PFSK-1 (cell line): ENCODE results near the gene PDCD5.

Experiments
- FOXP2 ChIP-seq: optimal IDR thresholded peaks from 2 replicates; pipeline ENCODE3; 2011; ENCODE audit warnings: borderline replicate concordance, control low read depth, inconsistent platforms; ENCODE audit not compliant: insufficient read depth; ENCODE audit errors: extremely low read length, extremely low read depth
- POLR2AphosphoS5 ChIP-seq: IDR thresholded peaks from 2 replicates; pipeline ENCODE4 v1.6.1; 2012; ENCODE audit warnings: low read depth, mild to moderate bottlenecking, control low read depth, low read length, moderate library complexity
- SIN3A ChIP-seq: IDR thresholded peaks from 2 replicates; pipeline ENCODE4 v1.6.1; 2012; ENCODE audit warnings: mild to moderate bottlenecking, low read length, moderate library complexity, borderline replicate concordance; ENCODE audit not compliant: insufficient read depth
- TAF1 ChIP-seq: IDR thresholded peaks from 2 replicates; pipeline ENCODE4 v1.6.1; 2012; ENCODE audit warnings: low read length, control low read depth, borderline replicate concordance; ENCODE audit not compliant: insufficient read depth

- TF ChIP-seq SIN3A (no peak), TAF1 (no peak), FOXP2 (no peak), POLR2AphosphoS5 (no peak)
Observed at GRCh38 chr19:32595491-32595890, 14.5 kb downstream of the PDCD5 start.
